Spleen (tissue), 11 donors: ENCODE results near the gene FARP1. TPM values are rescaled to one million over a fixed set of nuclear protein-coding genes. Genes with fewer than 3 reads are reported as not detected.

Experiments used
- DNase-seq: peaks from one replicate; pipeline ENCODE4 v3.0.0-alpha.2; 2020
- H3K27ac ChIP-seq, 8 donors: fragments of 200-600 bp; sonication (generic) in 7 of 8; 1 replicate in 4 of 8; 2 replicates in 4 of 8; pipeline versions ENCODE4 v1.5.0 to v1.8.0; 2016 to 2021; ENCODE audit warnings: inconsistent platforms in 4 of 8, mild to moderate bottlenecking in 4 of 8, moderate library complexity in 1 of 8
- H3K27me3 ChIP-seq, 7 donors: fragments of 200-600 bp; sonication (generic) in 6 of 7; replicated peaks in 1 of 7; 1 replicate in 4 of 7; 2 replicates in 3 of 7; pipeline versions ENCODE4 v1.5.0 to v1.8.0; 2016 to 2021; ENCODE audit warnings: inconsistent platforms in 3 of 7, mild to moderate bottlenecking in 1 of 7
- H3K36me3 ChIP-seq, 6 donors: fragments of 200-600 bp; sonication (generic) in 5 of 6; 1 replicate in 4 of 6; 2 replicates in 2 of 6; pipeline versions ENCODE4 v1.5.0 to v1.8.0; 2016 to 2021; ENCODE audit warnings: inconsistent platforms in 2 of 6
- H3K4me1 ChIP-seq, 6 donors: fragments of 200-600 bp; sonication (generic) in 5 of 6; 1 replicate in 3 of 6; 2 replicates in 3 of 6; pipeline versions ENCODE4 v1.5.0 to v1.8.0; 2016 to 2021; ENCODE audit warnings: inconsistent platforms in 3 of 6
- H3K4me3 ChIP-seq, 8 donors: fragments of 200-600 bp; sonication (generic) in 7 of 8; 1 replicate in 4 of 8; 2 replicates in 4 of 8; pipeline versions ENCODE4 v1.5.0 to v1.8.0; 2016 to 2021; ENCODE audit warnings: inconsistent platforms in 4 of 8, mild to moderate bottlenecking in 4 of 8, moderate library complexity in 2 of 8
- H3K9me3 ChIP-seq, 8 donors: fragments of 200-600 bp; sonication (generic) in 7 of 8; 1 replicate in 4 of 8; 2 replicates in 4 of 8; pipeline versions ENCODE4 v1.5.0 to v1.8.0; 2016 to 2021; ENCODE audit warnings: inconsistent platforms in 4 of 8
- POLR2A ChIP-seq, 3 donors: fragments of 450-650 bp; IDR thresholded peaks; one replicate each; pipeline ENCODE4 v1.5.1; 2017; ENCODE audit warnings: antibody characterized with exemption in 3 of 3, mild to moderate bottlenecking in 1 of 3
- POLR2AphosphoS5 ChIP-seq, 3 donors: sonication (generic); formaldehyde crosslinking; IDR thresholded peaks; one replicate each; pipeline ENCODE4 v1.5.1; 2017; ENCODE audit warnings: antibody characterized with exemption in 3 of 3
- WGBS, 5 donors: extraction: QIAGEN DNeasy Blood & Tissue Kit in 3 of 5; methylation state at CpG; one replicate each; pipeline versions ENCODE4 v1.1.5 to v1.1.7; 2013 to 2018; 5-methylcytosine and 5-hydroxymethylcytosine counted together
- intact Hi-C: fragments of 100-400 bp; cut with DNase I; formaldehyde crosslinking; loops from one replicate; pipeline ENCODE4 v1.15.0; 2023; ENCODE audit warnings: low total_unique reads
- polyA plus RNA-seq, 3 donors: library from polyadenylated mRNA; stranded (reverse); fragments of 200-250 nt; gene quantifications; one replicate each; pipeline ENCODE4 v1.2.1, GENCODE V29; 2013
- total RNA-seq, 7 donors: library from RNA; depleted of rRNA in 3 of 7; stranded (reverse); fragments of >200 nt in 3 of 7; fragmentation: NEBNext Ultra II Directional in 4 of 7; extraction: Animal tissue kit (Norgen Biotek cat#: 25700) in 4 of 7; gene quantifications; one replicate each; pipeline versions ENCODE4 v1.1.0 to v1.2.1, GENCODE V29; 2016 to 2021
- TF ChIP-seq, protein P1 (sequence below), 11 experiments: fragments of 200-600 bp in 7 of 11; fragments of 450-650 bp in 4 of 11; sonication (generic) in 4 of 11; IDR thresholded peaks in 8 of 11; conservative IDR thresholded peaks in 3 of 11; 1 replicate in 7 of 11; 2 replicates in 4 of 11; pipeline versions ENCODE4 v1.4.0 to v1.8.0; 2016 to 2021; ENCODE audit warnings: antibody characterized with exemption in 11 of 11, inconsistent platforms in 4 of 11, mild to moderate bottlenecking in 1 of 11
- donor health status: healthy with polysubstance abuse.
- donor health status: DM: no; HTN: no; CAD: no; lungs with moderate emphysema.
- donor health status: DM: no; HTN: no; CAD: no.
- donor health status: Bipolar disorder and iron deficiency.
- donor health status: healthy.
- donor health status: DM: no; HTN: no; CAD: no.
- donor health status: DM: yes; HTN: yes; CAD: no.

The FARP1 gene
- total and polyA plus RNA-seq, 10 donors, result 3.7 to 60.9 (median 33.0) TPM

DNA sequence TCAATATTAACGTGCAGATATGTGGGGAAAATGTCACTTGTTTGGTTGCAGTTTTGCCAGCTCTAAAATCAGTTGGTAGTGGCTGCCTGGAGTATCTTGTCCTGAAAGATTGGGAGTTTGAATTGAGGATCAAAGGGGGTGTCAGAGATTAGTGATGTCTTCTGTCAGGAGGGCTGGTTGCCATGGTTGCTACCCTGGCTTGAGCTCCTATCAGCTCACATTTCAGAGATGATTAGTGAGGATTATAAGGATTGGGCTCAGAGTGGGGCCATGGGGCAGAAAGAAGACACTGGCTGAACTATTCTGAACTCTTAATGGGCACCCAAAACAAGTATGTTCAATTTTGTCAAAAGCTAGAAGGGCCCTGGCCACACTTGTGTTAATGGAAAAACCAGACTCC, 129.7 kb downstream of the FARP1 start:
- intact Hi-C loops, result no loop called here
- DNase-seq, result no peak
- Histone ChIP-seq H3K36me3 (no peaks in the 10 kb centered on the region), H3K9me3 (no peaks in the 10 kb centered on the region), H3K4me3 (no peak overlapping the region), H3K27ac (no peak overlapping the region), H3K27me3 (no peaks in the 10 kb centered on the region), H3K4me1 (peaks cover 0 to 6% (median 0%) of the 10 kb centered on the region in 6 donors)
- TF ChIP-seq POLR2AphosphoS5 (IDR thresholded peaks at IDR 0.05) (no peak), POLR2A (IDR thresholded peaks at IDR 0.05) (no peak)
- TF ChIP-seq, protein P1, sequence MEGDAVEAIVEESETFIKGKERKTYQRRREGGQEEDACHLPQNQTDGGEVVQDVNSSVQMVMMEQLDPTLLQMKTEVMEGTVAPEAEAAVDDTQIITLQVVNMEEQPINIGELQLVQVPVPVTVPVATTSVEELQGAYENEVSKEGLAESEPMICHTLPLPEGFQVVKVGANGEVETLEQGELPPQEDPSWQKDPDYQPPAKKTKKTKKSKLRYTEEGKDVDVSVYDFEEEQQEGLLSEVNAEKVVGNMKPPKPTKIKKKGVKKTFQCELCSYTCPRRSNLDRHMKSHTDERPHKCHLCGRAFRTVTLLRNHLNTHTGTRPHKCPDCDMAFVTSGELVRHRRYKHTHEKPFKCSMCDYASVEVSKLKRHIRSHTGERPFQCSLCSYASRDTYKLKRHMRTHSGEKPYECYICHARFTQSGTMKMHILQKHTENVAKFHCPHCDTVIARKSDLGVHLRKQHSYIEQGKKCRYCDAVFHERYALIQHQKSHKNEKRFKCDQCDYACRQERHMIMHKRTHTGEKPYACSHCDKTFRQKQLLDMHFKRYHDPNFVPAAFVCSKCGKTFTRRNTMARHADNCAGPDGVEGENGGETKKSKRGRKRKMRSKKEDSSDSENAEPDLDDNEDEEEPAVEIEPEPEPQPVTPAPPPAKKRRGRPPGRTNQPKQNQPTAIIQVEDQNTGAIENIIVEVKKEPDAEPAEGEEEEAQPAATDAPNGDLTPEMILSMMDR (IDR thresholded peaks at IDR 0.05 in 8 of 11, conservative IDR thresholded peaks at IDR 0.05 in 3 of 11), result no peak
- WGBS, 5 donors, result 76 to 89% (median 79%) methylated on average over 1 of the region's 1 CpG

DNA sequence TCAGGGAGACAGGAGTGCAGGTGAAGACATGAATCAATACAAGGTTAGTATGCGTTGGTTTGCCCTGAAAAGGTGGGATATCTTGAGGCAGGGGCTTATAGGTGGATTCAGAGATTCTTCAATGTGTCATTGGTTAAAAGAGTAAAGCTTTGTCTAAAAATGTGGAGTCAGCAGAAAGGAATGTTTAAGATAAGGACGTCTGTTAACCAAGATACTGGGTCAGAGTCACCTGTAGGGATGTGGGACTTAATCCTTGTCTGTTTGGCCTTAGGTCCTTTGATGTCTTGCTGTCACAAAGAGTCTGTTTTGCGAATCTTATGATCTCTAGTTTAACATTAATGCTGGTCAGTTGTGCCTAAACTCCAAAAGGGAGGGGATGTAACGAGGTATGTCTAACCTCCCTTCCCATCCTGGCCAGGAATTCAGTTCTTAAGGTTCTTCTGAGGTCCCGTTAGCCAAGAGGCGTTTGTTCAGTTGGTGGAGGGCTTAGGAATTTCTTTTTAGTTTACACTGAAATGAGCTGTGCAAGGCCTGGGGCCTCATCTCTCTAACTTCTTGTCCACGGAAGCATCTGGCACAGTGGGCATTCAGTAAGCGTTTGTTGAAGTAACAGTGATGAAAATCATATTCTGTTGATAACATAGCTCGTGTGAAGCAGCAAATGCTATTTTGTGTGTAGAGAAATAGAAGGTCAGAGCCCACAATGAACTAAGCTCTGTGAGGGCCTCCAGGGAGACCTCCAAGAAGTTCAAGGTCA, 130.4 kb downstream of the FARP1 start:
- Histone ChIP-seq H3K4me1 (peaks cover 0 to 6% (median 0%) of the 10 kb centered on the region in 6 donors), H3K27ac (no peak overlapping the region), H3K27me3 (no peaks in the 10 kb centered on the region), H3K36me3 (no peaks in the 10 kb centered on the region), H3K9me3 (no peaks in the 10 kb centered on the region), H3K4me3 (no peak overlapping the region)
- intact Hi-C loops, result no loop called here
- TF ChIP-seq POLR2AphosphoS5 (IDR thresholded peaks at IDR 0.05) (no peak), POLR2A (IDR thresholded peaks at IDR 0.05) (no peak)
- TF ChIP-seq, protein P1 (IDR thresholded peaks at IDR 0.05 in 8 of 11, conservative IDR thresholded peaks at IDR 0.05 in 3 of 11), result no peak
- no peak for DNase-seq
- WGBS, 5 donors, result 80 to 92% (median 89%) methylated on average over 9 of the region's 9 CpGs

DNA sequence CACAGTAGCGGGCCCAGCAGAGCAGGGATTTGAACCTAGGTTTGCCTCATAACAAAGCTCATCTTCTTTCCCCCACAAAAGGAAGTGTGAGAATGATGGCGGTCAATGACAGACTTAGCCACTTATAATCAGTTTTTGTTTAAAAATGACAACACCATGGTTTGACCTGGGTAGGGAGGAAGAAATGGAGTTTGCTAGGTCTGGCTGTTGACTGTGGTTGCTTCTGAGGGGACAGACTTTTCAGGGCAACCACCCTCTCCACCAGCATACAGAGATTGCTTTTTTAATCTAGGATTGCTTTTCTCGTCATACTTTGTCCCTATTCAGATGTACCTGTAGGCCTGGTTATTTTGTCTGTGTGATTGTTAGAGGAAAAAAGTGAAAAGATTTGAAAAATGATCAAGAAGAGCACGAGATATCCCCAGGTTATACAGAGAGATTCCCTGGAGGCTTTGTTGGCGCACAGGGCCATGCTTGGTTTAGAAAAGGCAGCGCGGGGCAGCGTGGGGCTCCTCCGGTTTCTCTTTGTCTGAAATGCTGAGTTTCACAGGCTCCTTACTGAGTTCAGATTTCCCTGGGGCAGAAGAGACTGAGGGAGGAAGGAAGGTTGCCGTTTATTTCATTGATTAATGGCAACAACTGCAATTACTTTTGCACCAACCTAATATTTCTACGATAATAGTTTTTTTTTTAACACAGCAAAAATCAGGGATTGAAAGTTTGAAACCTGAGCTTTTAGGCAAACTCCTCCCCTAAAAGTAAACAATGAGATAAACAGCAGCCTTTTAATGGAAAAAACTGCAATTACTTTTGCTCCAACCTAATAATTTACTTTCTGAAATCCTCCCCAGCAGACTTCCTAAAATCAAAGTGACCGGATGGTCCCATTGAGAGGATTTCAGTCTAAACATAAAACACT, 131.2 kb downstream of the FARP1 start:
- H3K27me3 ChIP-seq, result no peaks in the 10 kb centered on the region
- TF ChIP-seq, protein P1 (IDR thresholded peaks at IDR 0.05 in 8 of 11, conservative IDR thresholded peaks at IDR 0.05 in 3 of 11), result no peak
- TF ChIP-seq POLR2A (IDR thresholded peaks at IDR 0.05), result no peak
- TF ChIP-seq POLR2AphosphoS5 (IDR thresholded peaks at IDR 0.05), result no peak
- WGBS, 5 donors, result 73 to 91% (median 82%) methylated on average over 12 of the region's 12 CpGs
- H3K27ac ChIP-seq, result no peak overlapping the region
- no peaks in the 10 kb centered on the region for H3K9me3 ChIP-seq
- intact Hi-C loops, result no loop called here
- H3K36me3 ChIP-seq, result no peaks in the 10 kb centered on the region
- DNase-seq, result no peak
- no peak overlapping the region for H3K4me3 ChIP-seq
- peaks cover 0 to 6% (median 0%) of the 10 kb centered on the region in 6 donors for H3K4me1 ChIP-seq
